DMS79 treated with DMSO at 0.1 percent for 48 hours (cell line): ENCODE measurements around the gene PRKCH.

Experiments used
- DNase-seq: peaks from one replicate; lab custom pipeline; 2025; lab: John Stamatoyannopoulos, UW

Gene PRKCH

DNA sequence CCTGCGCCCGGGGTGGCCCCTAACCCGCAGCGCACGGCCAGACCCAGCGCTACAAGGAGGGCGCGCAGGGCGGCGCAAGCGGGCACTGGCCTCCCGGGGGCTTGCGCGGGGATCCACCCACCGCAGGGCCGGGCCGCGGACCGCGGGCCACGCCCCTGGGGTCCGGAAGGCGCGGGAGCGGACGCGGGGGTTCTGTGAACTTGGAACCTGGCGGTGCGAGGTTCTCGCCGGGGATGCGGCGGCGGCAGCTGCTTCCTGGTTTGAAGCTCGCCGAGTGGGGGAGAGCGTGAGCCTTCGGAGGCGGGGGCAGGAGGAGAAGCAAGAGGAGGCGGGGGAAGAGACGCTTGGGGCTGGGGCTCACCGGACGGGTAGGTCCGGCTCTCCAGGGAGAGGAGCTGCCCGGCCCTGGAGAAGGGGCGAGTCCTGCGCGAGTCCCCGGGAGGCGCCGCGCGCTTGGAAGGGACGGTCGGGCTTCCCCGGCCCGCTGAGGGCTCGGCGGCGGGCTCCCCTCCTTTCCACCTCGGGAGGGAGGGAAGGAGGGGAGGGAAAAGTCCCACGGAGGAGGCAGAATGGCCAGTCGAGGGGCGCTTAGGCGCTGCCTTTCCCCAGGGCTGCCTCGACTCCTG lies at the start of gene PRKCH:
TSS of gene PRKCH (plus strand) at position 195 of the 626 bp plus-strand sequence. CDS start 523 bp downstream, outside the sequence.
- peak; percentile 79 for DNase-seq

GRCh38 chr14:61277232-61277631 lies 44.1 kb upstream of the PRKCH start:
- DNase-seq, result no peak

- DNase-seq, result no peak
These were observed 43.6 kb upstream of the PRKCH start for GRCh38 chr14:61277784-61278183.

DNA sequence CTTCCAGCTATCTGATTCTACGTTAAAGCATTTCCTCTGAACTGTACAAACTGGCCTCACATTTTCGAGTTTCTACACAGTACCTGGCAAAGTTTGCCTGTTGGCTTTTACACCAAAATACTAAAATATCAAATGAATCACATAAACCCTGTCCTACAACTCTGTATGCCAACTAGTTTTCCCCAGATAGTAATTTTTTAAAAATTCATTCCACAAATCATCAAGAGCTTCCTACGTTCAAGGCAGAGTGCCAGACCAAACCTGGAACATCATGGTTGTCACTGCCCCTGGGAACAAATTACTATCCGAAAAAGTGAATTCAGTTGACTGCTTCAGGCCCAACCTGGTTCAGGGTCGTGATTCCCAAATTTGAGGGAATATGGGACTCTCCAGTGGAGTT lies 42.3 kb upstream of the PRKCH start:
- peak; percentile 64 for DNase-seq

- peak; percentile 77 for DNase-seq
These were observed 41.3 kb upstream of the PRKCH start for GRCh38 chr14:61280092-61280525.

DNA sequence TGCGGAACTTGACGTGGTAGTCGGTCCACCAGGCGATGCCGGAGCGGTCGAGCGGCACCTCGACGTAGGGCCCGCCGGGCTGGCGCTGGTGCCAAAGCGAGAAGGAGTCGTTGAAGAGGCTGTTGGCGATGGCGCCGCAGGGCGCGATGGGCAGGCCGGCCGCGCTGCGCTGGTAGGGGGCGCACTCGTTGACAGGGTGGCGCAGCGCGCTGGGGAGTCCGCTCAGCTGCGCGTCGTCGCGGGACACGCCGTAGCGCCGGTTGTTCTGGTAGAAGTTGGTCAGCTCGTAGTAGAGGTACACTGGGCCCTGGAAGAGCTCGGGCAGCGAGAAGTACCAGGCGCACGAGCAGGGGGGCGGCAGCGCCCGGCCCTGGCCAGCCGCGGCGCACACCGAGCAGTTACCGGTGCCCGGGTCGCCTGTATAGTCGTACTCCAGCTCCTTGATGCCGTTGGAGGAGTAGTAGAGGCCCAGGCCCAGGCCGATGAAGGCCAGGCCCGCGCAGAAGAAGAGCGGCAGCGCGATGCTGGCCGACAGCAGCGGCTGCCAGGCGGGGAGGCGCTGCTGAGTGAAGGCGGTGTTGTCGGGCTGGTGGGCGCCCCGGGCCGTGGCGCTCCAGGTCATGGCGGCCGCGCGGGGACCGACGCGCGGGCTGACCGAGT lies 40.7 kb upstream of the PRKCH start:
- peak; percentile 77 for DNase-seq

DNA sequence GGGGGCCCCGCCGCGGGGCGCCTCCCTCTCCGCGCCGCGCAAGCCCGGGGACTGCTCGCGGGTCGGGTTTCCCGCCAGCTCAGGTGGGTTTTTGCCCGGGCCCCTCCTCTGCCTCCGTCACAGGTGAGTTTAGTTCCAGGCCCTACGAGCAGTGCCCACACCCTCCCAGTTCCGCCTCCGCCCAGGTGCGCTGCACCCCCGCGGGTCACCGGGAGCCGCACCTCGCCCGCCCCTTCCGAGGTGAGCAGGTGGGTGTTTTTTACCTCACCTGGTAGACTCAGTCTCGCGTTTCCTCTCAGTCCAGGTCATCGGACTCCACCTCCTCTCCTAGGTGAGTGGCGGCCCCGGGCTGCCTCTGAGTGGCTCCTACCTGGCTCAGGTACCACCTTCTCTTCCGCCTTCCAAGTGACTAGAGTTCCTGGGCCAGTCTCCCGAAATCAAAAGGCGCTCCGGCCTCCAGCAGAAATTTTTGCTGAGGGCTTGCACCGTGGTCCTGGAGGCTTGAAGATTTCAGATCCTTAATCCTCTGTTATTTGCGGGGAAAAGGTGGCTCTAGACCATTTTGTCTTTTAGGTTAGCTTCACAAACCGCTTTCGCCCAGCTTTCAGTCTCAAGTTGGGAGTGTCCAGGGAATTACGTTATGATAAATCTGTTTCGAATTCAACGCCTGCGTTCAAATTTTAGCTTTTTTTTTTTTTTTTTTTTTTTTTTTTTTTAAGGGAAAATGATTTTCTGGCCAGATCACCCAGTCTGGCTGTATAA lies 40.0 kb upstream of the PRKCH start, which contains the start of gene TMEM30B:
TSS of gene TMEM30B (minus strand) at position 153 of the 762 bp plus-strand sequence. CDS start 191 bp downstream, outside the sequence.
- DNase-seq, result peak; percentile 97

GRCh38 chr14:61281948-61282275 lies 39.5 kb upstream of the PRKCH start:
- no peak for DNase-seq

GRCh38 chr14:61282746-61283145 lies 38.6 kb upstream of the PRKCH start:
- DNase-seq, result no peak

GRCh38 chr14:61284001-61284400 lies 37.4 kb upstream of the PRKCH start:
- DNase-seq, result no peak

GRCh38 chr14:61285364-61285763 lies 36.0 kb upstream of the PRKCH start:
- no peak for DNase-seq

DNA sequence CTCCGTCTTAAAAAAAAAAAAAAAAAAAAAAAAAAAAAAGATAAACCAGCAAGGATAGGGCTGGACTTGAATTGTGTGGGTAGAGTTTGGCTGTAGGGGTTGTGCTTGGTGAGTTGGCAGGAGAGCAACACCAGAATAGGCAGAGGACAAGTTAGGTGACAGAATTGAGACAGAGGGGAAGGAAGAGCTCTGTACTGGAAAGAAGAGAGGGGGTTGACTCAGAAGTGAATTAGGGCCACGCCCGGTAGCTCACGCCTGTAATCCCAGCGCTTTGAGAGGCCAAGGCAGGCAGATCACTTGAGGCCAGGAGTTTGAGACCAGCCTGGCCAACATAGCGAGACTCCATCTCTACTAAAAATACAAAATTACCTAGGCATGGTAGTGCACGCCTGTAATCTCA lies 34.2 kb upstream of the PRKCH start:
- DNase-seq, result no peak

DNA sequence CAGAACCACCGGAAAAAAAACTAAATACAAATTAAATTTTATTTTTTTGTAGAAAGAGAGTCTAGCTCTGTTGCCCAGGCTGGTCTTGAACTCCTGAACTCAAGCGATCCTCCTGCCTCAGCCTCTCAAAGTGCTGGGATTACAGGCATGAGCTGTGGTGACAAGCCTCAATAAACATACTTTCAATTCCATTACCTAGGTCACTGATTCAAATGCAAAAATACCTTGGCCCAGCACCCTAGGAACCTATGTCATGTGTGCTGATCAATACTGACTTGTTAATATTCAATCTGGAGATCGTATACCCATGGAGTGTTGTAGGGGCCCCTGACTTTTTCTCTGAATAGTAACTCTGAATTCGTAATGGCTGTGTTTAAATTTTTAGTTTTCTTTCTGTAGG lies 33.2 kb upstream of the PRKCH start:
- DNase-seq, result no peak

DNA sequence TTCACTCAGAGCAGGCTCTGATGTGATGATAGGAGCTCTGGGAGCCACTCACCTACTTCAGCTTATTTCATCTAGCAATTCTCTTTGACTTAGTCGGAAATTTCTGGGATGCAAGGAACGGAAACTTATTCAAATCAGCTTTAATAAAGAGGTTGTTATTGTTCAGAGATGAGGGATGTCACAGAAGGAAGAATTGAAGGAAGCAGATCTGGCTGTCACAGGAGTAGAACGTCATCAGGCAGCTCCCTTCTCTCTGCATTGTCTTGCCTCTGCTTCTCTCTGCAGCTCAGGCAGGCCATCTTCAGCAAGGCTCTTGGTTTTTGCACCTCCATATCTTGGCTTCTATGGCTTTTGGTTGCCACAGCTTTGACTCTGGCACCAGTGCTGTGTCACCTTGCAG lies 32.7 kb upstream of the PRKCH start:
- no peak for DNase-seq

GRCh38 chr14:61290701-61291100 lies 30.7 kb upstream of the PRKCH start:
- DNase-seq, result no peak

- no peak for DNase-seq
These were observed 25.2 kb upstream of the PRKCH start for GRCh38 chr14:61296151-61296550.

- DNase-seq, result peak; percentile 69
These were observed 24.5 kb upstream of the PRKCH start for GRCh38 chr14:61296719-61297502.

DNA sequence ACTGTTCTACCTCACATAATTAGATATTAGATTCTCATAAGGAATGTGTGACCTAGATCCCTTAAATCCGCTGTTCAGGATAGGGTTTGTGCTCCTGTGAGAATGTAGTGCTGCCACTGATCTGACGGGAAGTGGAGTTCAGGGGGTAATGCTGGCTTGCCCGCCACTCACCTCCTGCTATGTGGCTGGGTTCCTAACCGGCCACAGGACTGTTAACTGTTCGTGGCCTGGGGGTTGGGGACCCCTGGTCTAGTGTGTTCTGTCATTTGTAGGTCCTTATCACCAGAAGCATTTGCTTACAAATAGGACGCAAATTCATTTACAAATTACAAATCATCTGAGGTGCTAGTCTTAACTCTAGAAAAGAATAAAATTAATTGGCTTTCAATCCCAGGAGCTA lies 23.8 kb upstream of the PRKCH start:
- DNase-seq, result no peak

- DNase-seq, result no peak
These were observed 22.6 kb upstream of the PRKCH start for GRCh38 chr14:61298824-61299223.

DNA sequence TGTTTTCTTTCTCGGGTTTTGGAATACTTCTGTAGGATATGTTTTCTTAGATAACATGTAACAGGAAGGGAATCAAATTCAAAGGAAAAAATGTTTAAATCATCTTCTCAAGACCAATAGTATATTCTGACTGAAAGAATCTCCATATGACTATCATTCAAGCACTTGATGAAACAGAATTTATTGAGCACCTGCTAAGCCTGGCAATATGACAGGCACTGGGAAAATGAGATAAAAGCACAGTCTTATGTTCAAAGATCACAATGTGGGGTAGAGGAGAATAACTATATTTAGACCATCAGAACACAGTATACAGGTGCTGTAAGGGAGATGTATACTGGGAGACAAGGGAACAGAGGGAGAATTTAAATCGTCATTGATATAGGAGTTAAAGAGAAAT lies 21.2 kb upstream of the PRKCH start:
- no peak for DNase-seq

DNA sequence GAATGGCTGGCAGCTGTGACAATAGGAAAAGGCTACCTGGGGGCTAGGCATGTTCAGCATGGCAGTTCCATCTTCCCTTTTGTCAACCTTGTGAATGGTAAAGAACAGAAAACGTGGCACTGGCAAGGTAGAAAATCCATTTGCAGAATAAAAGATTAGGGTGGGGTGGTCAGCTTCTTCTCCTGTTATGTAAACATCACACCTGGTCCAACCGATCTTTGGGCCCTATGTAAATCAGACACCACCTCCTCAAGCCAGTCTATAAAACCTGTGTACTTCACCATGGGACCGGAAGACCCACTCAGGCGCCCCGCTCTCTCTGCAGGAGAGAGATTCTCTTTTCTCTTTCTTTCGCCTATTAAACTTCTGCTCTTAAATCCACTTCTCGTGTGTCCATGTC lies 20.6 kb upstream of the PRKCH start:
- no peak for DNase-seq

GRCh38 chr14:61304688-61305087 lies 16.7 kb upstream of the PRKCH start:
- no peak for DNase-seq
